Pons (tissue), 1 donor: ENCODE measurements around the gene PLCH2.
"Not testable (repeated sequence)": the region's sequence is repeated elsewhere in the genome, so short reads cannot be mapped to it uniquely, and the experiment has no call there.

ENCODE experiments used
- DNase-seq: peaks from one replicate; pipeline ENCODE4 v3.0.0-alpha.2; 2016; ENCODE audit warnings: low spot score

PLCH2 gene

GRCh38 chr1:2476061-2476999 lies at the start of gene PLCH2:
TSS of gene PLCH2 (plus strand) at chr1:2476289. CDS start at chr1:2476589, 300 bp downstream.
- DNase-seq: no peak

DNA sequence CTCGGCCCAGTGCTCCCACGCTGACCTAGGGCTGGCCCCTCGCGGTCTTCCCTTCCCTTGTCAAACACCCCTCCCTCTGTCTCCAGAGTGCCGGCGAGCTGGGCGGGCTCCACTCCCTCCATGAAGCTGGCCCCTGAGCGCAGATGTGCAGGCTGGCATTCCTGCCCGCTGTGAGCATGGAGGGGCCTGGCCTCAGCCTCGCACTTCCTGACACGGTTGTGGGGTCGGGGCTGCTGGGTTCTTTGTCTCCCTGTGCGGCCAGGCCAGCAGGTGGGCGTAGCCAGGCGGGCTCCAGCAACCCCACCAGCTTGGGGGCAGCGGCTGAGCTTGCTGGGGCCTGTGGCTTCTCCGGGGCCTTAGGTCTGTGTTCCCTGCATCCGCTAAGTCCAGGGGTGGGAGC lies 49.5 kb upstream of the PLCH2 start:
- DNase-seq: no peak

GRCh38 chr1:2427051-2427450 lies 49.0 kb upstream of the PLCH2 start:
- DNase-seq: no peak

DNA sequence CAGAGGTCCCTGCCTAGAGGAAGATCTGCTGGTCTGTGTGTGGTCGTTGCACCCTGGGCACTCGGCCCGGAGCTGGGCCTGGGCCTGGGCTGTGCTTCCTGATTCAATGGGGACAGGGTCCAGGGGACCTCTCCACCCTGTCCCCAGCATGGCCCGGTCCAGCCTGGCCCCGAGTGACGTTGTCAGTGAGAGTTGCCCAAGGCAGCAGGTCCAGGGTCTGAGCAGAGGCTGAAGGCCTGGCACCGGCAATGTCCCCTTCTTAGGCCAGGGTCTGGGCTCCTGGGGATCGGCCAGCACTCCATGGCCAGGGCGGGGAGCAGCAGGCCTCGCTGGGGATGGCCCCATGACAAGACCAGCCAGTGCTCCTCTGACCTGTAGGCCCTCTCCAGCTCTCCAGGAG lies 48.1 kb upstream of the PLCH2 start:
- no peak for DNase-seq

DNA sequence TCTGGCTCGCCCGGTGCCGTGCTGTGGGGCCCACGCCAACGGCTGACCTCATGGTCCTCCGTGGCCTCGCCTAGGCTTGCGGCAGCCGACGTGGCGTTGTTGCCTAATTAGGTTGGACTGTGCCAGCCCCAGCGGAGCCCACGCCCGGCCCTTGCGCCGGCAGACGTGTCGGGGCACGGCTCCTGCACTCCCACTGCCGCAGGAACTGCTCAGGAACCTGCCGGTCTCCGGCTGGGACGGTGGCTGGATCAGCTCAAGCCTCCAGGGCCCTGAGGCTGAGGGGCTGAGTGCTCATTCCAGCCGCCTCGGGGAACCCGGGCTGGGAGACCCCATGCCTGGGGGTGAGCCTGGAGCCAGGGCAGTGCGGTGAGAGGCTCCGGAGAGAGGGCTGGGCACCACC lies 47.6 kb upstream of the PLCH2 start:
- DNase-seq: no peak

DNA sequence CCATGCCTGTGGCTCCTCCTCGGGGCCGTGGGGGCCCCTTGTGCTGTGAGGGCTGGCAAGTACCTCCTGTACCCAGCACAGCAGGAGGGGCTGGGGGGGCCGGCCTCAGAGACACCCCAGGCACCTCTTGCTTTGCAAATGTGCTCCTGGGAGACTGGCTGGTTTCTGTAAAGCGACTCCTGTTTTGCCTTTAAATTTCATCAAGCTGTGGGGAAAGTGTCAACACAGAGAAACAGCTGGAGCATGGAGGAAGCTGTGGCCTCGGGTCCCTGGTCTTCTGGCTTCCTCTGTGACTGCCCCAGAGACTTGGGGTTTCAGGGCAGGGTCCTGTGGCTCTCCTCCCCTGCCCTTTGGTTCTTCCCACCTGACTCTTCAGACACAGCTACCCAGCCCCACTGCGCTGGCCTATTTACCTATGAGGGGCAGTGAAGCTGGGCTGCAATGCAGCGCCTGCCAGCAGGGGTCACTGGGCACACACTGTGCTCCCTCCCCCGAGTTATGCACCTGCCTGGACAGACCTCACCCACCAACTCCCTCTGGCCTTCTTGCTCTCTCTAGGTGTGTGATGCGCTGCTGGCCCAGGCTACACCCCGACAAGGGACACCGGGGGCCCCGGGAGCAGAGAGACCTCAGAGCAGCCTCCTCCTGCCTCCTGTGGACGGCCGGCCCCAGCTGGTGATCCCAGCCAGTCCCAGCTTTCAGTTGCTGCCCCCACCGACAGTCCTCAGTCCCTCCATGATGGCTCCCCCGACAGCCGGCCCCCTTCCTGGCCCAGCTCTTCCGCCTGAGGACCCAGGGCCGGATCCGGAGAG lies 46.1 kb upstream of the PLCH2 start:
- no peak for DNase-seq

DNA sequence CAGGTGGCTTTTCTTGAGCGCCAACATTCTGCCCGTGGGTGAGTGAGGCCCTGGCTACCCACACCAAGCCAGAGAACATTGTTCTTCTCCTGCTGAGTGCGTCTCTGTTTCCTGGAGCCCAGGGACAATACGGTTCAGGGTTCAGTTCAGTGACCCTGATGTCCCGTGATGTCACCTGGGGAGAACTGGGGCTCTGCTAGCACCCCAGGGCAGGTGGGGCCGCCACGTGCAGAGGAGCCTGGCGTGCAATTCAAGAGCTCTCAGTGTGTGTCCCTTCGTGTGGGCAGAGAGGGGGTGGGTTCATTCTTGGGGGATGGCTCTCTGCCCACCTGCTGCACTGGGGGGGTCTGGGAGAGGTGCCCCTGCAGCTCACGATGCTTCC lies 45.5 kb upstream of the PLCH2 start:
- no peak for DNase-seq

DNA sequence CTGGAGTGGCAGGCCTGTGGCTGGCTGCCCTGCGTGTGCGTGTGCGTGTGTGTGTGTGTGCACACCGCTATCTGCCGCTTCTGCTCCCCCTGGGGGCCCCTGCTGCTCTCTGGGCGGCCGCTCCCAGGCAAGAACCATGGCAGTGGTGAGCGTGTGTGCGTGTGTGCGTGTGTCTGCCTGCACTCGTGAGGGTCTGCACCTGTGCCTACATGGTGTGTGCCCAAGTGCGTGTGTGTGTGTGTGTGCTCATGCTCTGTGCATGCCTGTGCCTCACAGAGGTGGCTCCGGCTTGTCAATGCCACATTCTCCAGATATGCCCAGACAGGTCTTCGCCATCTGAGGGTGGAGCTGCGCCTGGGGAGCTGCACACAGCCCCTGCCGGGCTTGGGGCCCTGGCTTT lies 45.0 kb upstream of the PLCH2 start:
- DNase-seq: no peak

DNA sequence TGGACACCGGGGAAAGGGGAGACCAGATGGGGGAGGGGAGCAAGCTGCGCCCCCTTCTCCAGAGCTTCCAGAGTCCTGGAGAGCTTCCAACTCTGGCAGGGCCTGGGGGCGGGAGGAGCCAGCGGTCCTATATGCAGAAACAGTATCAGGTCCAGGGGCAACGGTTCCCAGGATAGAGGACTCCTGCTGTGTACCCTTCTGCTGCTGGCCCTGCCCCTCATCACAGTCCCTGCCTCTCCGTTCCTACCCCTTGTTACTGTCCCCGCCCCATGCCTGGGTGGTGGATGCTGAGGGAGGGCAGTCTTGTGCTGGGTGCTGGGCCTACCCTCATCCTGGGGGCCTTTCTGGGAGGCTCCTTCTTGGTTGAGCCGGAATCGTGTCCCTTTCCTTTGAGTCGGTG lies 44.6 kb upstream of the PLCH2 start:
- no peak for DNase-seq

- DNase-seq: no peak
Measured at GRCh38 chr1:2432441-2432844, 43.6 kb upstream of the PLCH2 start.

DNA sequence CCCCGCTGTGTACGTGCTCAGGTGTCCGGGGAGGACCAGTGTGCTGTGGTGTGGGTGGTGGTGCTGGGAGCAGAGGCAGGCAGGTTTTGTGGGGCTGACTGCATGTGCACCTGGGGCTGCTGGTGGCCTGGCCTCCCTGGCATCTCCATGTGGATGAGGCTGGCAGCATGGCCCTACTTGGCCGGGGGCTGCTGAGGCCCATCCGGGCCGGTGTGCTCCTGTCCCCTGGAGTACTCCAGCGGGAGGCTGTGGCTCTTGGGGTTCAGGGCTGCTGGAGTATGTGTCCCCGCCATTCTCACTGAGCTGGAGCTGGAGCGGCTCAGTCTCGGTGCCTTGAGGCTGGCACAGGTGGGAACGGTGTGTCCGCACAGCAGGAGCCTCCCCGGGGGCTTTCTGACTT lies 42.9 kb upstream of the PLCH2 start:
- DNase-seq: no peak

GRCh38 chr1:2433936-2434655 lies 42.0 kb upstream of the PLCH2 start:
- DNase-seq: no peak

- no peak for DNase-seq
Measured at GRCh38 chr1:2435091-2435490, 41.0 kb upstream of the PLCH2 start.

DNA sequence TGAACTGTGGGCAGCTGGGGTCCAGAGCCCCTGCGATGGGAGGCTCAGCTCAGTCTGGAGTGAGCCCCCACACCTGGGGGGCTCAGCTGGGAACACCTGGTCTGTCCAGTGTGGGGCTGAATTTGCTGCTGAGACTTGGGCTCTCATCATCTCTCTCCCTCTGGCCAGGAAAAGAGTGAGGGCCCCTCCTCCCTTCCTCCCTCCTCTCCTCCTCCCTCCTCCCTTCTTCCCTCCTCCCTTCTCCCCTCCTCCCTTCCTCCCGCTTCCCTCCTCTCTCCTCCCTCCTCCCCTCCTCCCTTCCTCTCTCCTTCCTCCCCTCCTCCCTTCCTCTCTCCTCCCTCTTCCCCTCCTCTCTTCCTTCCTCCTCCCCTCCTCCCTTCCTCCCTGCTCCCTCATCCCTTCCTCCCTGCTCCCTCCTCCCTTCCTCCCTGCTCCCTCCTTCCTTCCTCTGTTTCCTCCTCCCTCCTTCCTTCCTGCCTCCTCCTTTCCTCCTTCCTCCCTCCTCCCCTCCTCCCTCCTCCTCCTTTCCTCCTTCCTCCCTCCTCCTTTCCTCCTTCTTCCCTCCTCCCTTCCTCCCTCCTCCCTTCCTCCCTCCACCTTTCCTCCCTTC lies 40.2 kb upstream of the PLCH2 start:
- no peak for DNase-seq

DNA sequence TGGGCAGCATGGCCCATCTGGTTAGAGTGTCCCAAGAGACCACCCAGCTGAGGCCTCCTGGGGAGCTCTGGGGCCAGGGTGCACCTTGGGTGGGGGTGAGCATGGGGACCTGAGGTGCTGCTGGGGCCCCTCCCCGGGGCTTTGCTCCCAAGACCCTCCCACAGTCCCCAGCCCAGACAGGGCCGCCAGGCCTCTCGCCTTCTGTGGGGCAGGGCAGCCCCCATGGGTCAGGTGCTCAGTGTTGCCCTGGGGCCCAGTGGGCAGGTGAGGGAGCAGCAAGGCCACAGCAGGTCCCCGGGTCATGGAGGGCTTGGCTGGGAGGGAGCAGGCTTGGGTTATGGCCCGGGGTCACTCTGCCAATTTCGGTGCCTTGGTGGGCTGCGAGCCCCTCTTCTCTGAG lies 39.2 kb upstream of the PLCH2 start:
- no peak for DNase-seq

GRCh38 chr1:2437617-2438016 lies 38.5 kb upstream of the PLCH2 start:
- no peak for DNase-seq

- no peak for DNase-seq
Measured at GRCh38 chr1:2438038-2438437, 38.1 kb upstream of the PLCH2 start.

GRCh38 chr1:2438641-2439040 lies 37.4 kb upstream of the PLCH2 start:
- no peak for DNase-seq

GRCh38 chr1:2439369-2439768 lies 36.7 kb upstream of the PLCH2 start:
- DNase-seq: no peak

GRCh38 chr1:2440346-2440745 lies 35.7 kb upstream of the PLCH2 start:
- DNase-seq: not testable (repeated sequence)

GRCh38 chr1:2441746-2442145 lies 34.3 kb upstream of the PLCH2 start:
- peak; percentile 73 for DNase-seq

DNA sequence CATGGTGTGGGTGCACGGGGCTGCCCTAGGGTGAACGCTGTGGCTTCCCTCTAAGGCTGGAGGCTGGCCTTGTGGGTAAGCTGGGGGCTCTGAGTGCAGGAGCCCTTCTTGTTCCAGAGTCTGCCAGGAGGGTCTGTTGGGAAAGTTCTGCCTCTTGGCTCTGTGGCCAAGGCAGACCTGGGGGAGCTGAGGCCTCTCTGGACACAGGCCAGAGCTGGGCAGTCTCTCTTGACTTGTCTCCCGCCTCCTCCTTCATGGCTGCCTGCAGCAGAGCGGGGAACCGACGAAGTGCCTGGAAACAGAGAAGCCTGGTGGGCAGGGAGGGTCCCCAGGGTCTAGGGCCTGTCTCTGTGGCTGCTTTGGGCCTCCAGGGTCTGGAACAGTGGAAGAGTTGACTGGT lies 33.4 kb upstream of the PLCH2 start:
- DNase-seq: peak; percentile 31
